H1 (cell line): ENCODE data around the gene EMP3. TPM values are rescaled to one million over a fixed set of nuclear protein-coding genes. Genes with fewer than 3 reads are reported as not detected.

Experiments used
- ATF2 ChIP-seq: IDR thresholded peaks from 2 replicates; pipeline ENCODE4 v1.6.1; 2012; ENCODE audit warnings: low read length, inconsistent platforms
- BACH1 ChIP-seq: IDR thresholded peaks from 2 replicates; pipeline ENCODE4 v1.6.1; 2012; ENCODE audit warnings: low read length, improper control_type of control experiment
- BRCA1 ChIP-seq: IDR thresholded peaks from 2 replicates; pipeline ENCODE4 v1.6.1; 2012; ENCODE audit warnings: low read depth, low read length, improper control_type of control experiment
- CBX8 ChIP-seq: fragments of 300-800, 300-1000 bp; sonication (generic); IDR thresholded peaks from 2 replicates; pipeline ENCODE4 v1.7.1; 2016; ENCODE audit warnings: low read depth, low read length, borderline replicate concordance
- EP300 ChIP-seq, 2 experiments: IDR thresholded peaks; 1 replicate in 1 of 2; 2 replicates in 1 of 2; pipeline ENCODE4 v1.6.1; 2011 to 2012; ENCODE audit warnings: low read depth in 2 of 2, low read length in 2 of 2, mild to moderate bottlenecking in 2 of 2, borderline replicate concordance in 1 of 2, inconsistent platforms in 1 of 2, moderate library complexity in 1 of 2
- GTF2F1 ChIP-seq: IDR thresholded peaks from 2 replicates; pipeline ENCODE4 v1.6.1; 2012; ENCODE audit warnings: low read depth, low read length, improper control_type of control experiment, borderline replicate concordance
- HDAC6 ChIP-seq: IDR thresholded peaks from one replicate; pipeline ENCODE4 v1.7.1; 2012; ENCODE audit warnings: low read depth, mild to moderate bottlenecking, inconsistent platforms, low read length, moderate library complexity
- NANOG ChIP-seq: IDR thresholded peaks from 2 replicates; pipeline ENCODE4 v1.6.1; 2011; ENCODE audit warnings: low read length, low read depth, mild to moderate bottlenecking, inconsistent platforms; ENCODE audit not compliant: insufficient read depth, poor library complexity, severe bottlenecking
- RBBP5 ChIP-seq: IDR thresholded peaks from 2 replicates; pipeline ENCODE4 v1.7.1; 2012; ENCODE audit warnings: low read depth, mild to moderate bottlenecking, inconsistent platforms, low read length, moderate library complexity, borderline replicate concordance
- RXRA ChIP-seq: IDR thresholded peaks from 2 replicates; pipeline ENCODE4 v1.6.1; 2011; ENCODE audit warnings: low read depth, mild to moderate bottlenecking, low read length, moderate library complexity; ENCODE audit not compliant: insufficient read depth
- SAP30 ChIP-seq: fragments of 300-600 bp; sonication (generic); IDR thresholded peaks from 2 replicates; pipeline ENCODE4 v1.7.1; 2012; ENCODE audit warnings: low read length, moderate library complexity, mild to moderate bottlenecking, inconsistent platforms; ENCODE audit not compliant: insufficient read depth, insufficient replicate concordance
- SIRT6 ChIP-seq: IDR thresholded peaks from one replicate; pipeline ENCODE4 v1.7.1; 2012; ENCODE audit warnings: low read length, inconsistent platforms
- SP1 ChIP-seq: IDR thresholded peaks from 2 replicates; pipeline ENCODE4 v1.6.1; 2011; ENCODE audit warnings: low read depth, low read length
- TAF1 ChIP-seq: IDR thresholded peaks from 2 replicates; pipeline ENCODE4 v1.6.1; 2011; ENCODE audit warnings: mild to moderate bottlenecking, low read depth, low read length
- TEAD4 ChIP-seq: IDR thresholded peaks from 2 replicates; pipeline ENCODE4 v1.6.1; 2012; ENCODE audit warnings: low read depth, low read length, inconsistent platforms, mixed read lengths
- USF2 ChIP-seq: IDR thresholded peaks from 2 replicates; pipeline ENCODE4 v1.6.1; 2011; ENCODE audit warnings: low read length, improper control_type of control experiment
- YY1 ChIP-seq: IDR thresholded peaks from 2 replicates; pipeline ENCODE4 v1.6.1; 2011; ENCODE audit warnings: low read depth, mild to moderate bottlenecking, low read length
- ZNF274 ChIP-seq: IDR thresholded peaks from 2 replicates; pipeline ENCODE4 v1.7.0; 2012; ENCODE audit warnings: low read length, borderline replicate concordance; ENCODE audit errors: extremely low read depth
- polyA plus RNA-seq, 7 experiments: library from polyadenylated mRNA; depleted of rRNA in 3 of 7; stranded (reverse) in 5 of 7; unstranded in 2 of 7; fragments of >200 nt in 5 of 7; fragments of 200-250 nt in 2 of 7; gene quantifications; 1 replicate in 5 of 7; 2 replicates in 1 of 7; 4 replicates in 1 of 7; pipeline versions ENCODE4 v1.2.1 to v1.2.3, GENCODE V29; 2011 to 2013; ENCODE audit warnings: missing spikeins in 2 of 7, mixed read lengths in 2 of 7
- total RNA-seq: library from RNA; stranded (reverse); fragmentation: NEBNext Ultra II Directional; extraction: Animal tissue kit (Norgen Biotek cat#: 25700); gene quantifications from 2 replicates; pipeline ENCODE4 v1.2.1, GENCODE V29; 2021

Gene EMP3
- total and polyA plus RNA-seq, 2 of the 8 experiments (the other 6 are each of a cell fraction or from before 2014, with no cell fraction given), result 18.4 to 87.8 TPM

- TF ChIP-seq CBX8 (no peak), ZNF274 (no peak), TEAD4 (no peak), USF2 (no peak), SP1 (peak; percentile 82; the same call in 1 of the 2 replicates), EP300 (IDR thresholded peaks at IDR 0.05; ENCODE audit: borderline replicate concordance in 1 of 2, low read depth in 2 of 2, low read length in 2 of 2) (no peak), HDAC6 (no peak), RXRA (no peak), SIRT6 (no peak), BACH1 (no peak), ATF2 (no peak), RBBP5 (no peak), NANOG (no peak), TAF1 (0 out of 2 replicates have a peak, but pooled peaks have one; percentile 42), BRCA1 (0 out of 2 replicates have a peak, but pooled peaks have one; percentile 30), SAP30 (no peak), YY1 (no peak), GTF2F1 (no peak)
Observed at GRCh38 chr19:48363810-48364597, 38.7 kb downstream of the EMP3 start, which contains the start of the genes SYNGR4 and TMEM143 (continued).
